Esophagus muscularis mucosa (tissue), 4 donors: ENCODE measurements around the gene S1PR4. TPM values are rescaled to one million over a fixed set of nuclear protein-coding genes. Genes with fewer than 3 reads are reported as not detected.
"Not testable (repeated sequence)": the region's sequence is repeated elsewhere in the genome, so short reads cannot be mapped to it uniquely, and the experiment has no call there.

ENCODE experiments used
- DNase-seq: peaks from one replicate; pipeline ENCODE4 v3.0.0-alpha.2; 2017; ENCODE audit errors: extremely low spot score
- H3K27ac ChIP-seq, 4 donors: fragments of 200-600 bp; sonication (generic); replicated peaks in 1 of 4; 1 replicate in 3 of 4; 2 replicates in 1 of 4; pipeline ENCODE4 v1.5.1; 2016 to 2019; ENCODE audit warnings: mild to moderate bottlenecking in 1 of 4
- H3K27me3 ChIP-seq, 4 donors: fragments of 200-600 bp; sonication (generic); one replicate each; pipeline versions ENCODE4 v1.5.1 to v1.6.0; 2016 to 2019
- H3K36me3 ChIP-seq, 4 donors: fragments of 200-600 bp; sonication (generic); one replicate each; pipeline ENCODE4 v1.5.1; 2016 to 2019
- H3K4me1 ChIP-seq, 4 donors: fragments of 200-600 bp; sonication (generic); one replicate each; pipeline ENCODE4 v1.5.1; 2016 to 2019
- H3K4me3 ChIP-seq, 4 donors: fragments of 200-600 bp; sonication (generic); 1 replicate in 2 of 4; 2 replicates in 2 of 4; pipeline ENCODE4 v1.5.1; 2016 to 2019; ENCODE audit warnings: mild to moderate bottlenecking in 4 of 4, moderate library complexity in 1 of 4
- H3K9me3 ChIP-seq, 4 donors: fragments of 200-600 bp; sonication (generic); 1 replicate in 3 of 4; 2 replicates in 1 of 4; pipeline ENCODE4 v1.5.1; 2016 to 2019
- EP300 ChIP-seq: sonication (generic); formaldehyde crosslinking; IDR thresholded peaks from one replicate; pipeline ENCODE4 v1.6.1; 2017; ENCODE audit warnings: antibody characterized with exemption
- POLR2A ChIP-seq: fragments of 450-650 bp; IDR thresholded peaks from one replicate; pipeline ENCODE4 v1.6.1; 2017; ENCODE audit warnings: antibody characterized with exemption, moderate library complexity, mild to moderate bottlenecking, low read depth
- POLR2AphosphoS5 ChIP-seq, 2 donors: sonication (generic); formaldehyde crosslinking; IDR thresholded peaks; one replicate each; pipeline ENCODE4 v1.6.1; 2017; ENCODE audit warnings: antibody characterized with exemption in 2 of 2
- WGBS: methylation state at CpG from one replicate; pipeline ENCODE4 v1.1.5; 2018; 5-methylcytosine and 5-hydroxymethylcytosine counted together
- intact Hi-C: fragments of 100-400 bp; cut with DNase I; formaldehyde crosslinking; loops from one replicate; pipeline ENCODE4 v1.15.1; 2023
- total RNA-seq, 4 donors: library from RNA; depleted of rRNA; stranded (reverse); fragments of >200 nt; gene quantifications; one replicate each; pipeline versions ENCODE4 v1.1.0 to v1.2.1, GENCODE V29; 2016
- TF ChIP-seq, protein P1 (sequence below), 3 experiments: fragments of 200-600 bp in 2 of 3; fragments of 450-650 bp in 1 of 3; sonication (generic) in 2 of 3; IDR thresholded peaks; one replicate each; pipeline ENCODE4 v1.5.1; 2017 to 2019; ENCODE audit warnings: antibody characterized with exemption in 3 of 3, mild to moderate bottlenecking in 2 of 3, moderate library complexity in 1 of 3

S1PR4 gene
- total RNA-seq, 4 donors from 2014 or later = 0.42 to 5.5 (median 2.4) TPM

DNA sequence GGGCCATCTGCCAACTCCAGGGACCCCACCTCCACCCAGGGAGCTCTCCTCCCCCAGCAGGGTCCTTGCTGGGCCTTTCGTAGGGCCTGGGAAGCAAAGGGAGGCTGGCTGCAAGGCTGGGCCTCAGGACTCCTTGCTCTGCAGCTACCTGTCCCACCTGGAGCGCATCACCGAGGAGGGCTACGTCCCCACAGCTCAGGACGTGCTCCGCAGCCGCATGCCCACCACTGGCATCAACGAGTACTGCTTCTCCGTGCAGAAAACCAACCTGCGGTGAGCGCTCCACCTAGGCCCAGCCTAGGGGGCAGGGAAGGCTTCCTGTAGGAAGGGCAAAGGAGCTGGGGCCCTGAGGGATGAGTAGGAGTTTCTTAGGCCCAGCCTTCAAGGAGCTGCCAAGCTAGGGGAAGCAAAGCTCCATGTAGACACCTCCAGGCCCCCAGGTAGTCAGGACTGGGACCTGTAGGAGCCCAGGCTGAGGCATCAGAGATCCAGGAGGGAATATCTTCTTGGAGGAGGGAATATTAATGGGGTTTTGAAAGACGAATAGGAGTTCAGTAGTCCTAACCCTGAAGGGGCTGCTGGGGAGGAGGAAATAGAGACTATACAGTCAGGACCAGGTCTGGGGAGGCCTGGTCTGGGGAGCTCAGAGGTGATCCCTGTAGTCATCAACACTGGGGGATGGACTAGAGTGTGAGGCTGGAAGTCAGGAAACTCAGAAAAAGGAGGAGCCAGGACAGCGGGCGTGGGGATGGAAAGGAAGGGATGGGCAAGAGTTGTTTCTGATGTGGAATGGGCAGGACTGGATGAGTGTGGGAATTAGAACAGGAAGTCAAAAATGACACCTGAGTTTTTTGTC is 26.8 kb upstream of the S1PR4 start:
- 83% methylated on average over 13 of the region's 14 CpGs for WGBS
- intact Hi-C loops = no loop called here
- H3K4me1 ChIP-seq = peaks cover 0 to 9% (median 4%) of the 10 kb centered on the region in 4 donors
- TF ChIP-seq POLR2A = no peak
- TF ChIP-seq, protein P1, sequence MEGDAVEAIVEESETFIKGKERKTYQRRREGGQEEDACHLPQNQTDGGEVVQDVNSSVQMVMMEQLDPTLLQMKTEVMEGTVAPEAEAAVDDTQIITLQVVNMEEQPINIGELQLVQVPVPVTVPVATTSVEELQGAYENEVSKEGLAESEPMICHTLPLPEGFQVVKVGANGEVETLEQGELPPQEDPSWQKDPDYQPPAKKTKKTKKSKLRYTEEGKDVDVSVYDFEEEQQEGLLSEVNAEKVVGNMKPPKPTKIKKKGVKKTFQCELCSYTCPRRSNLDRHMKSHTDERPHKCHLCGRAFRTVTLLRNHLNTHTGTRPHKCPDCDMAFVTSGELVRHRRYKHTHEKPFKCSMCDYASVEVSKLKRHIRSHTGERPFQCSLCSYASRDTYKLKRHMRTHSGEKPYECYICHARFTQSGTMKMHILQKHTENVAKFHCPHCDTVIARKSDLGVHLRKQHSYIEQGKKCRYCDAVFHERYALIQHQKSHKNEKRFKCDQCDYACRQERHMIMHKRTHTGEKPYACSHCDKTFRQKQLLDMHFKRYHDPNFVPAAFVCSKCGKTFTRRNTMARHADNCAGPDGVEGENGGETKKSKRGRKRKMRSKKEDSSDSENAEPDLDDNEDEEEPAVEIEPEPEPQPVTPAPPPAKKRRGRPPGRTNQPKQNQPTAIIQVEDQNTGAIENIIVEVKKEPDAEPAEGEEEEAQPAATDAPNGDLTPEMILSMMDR (IDR thresholded peaks at IDR 0.05) = no peak
- H3K4me3 ChIP-seq = no peak overlapping the region
- peaks cover 0 to 38% (median 0%) of the 10 kb centered on the region in 4 donors for H3K27me3 ChIP-seq
- no peak for DNase-seq
- H3K27ac ChIP-seq = no peak overlapping the region
- H3K36me3 ChIP-seq = no peaks in the 10 kb centered on the region
- no peaks in the 10 kb centered on the region for H3K9me3 ChIP-seq

DNA sequence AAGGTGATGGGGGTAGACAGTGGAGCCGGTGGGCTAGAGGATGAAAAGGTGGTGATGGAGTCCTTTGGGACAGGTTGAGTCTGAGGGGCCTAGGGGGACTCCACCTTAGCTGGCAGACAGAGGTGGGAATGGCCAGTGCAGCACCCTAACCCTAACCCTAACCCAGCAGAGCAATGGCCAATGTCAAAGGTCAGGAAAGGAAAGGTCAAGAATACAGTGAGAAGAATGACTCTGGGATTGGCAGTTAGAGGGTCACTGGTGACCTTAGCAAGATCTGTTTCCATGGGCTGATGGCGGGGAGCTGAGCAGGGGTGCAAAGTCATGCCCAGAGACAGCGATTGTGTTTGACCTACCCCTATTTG is 26.2 kb upstream of the S1PR4 start:
- H3K27me3 ChIP-seq = peaks cover 0 to 37% (median 0%) of the 10 kb centered on the region in 4 donors
- peaks cover 0 to 9% (median 4%) of the 10 kb centered on the region in 4 donors for H3K4me1 ChIP-seq
- H3K9me3 ChIP-seq = no peaks in the 10 kb centered on the region
- intact Hi-C loops = no loop called here
- no peak overlapping the region for H3K4me3 ChIP-seq
- no peaks in the 10 kb centered on the region for H3K36me3 ChIP-seq
- no peak for DNase-seq
- no peak for TF ChIP-seq EP300
- no peak overlapping the region for H3K27ac ChIP-seq
- 90% methylated on average over 3 of the region's 3 CpGs for WGBS

DNA sequence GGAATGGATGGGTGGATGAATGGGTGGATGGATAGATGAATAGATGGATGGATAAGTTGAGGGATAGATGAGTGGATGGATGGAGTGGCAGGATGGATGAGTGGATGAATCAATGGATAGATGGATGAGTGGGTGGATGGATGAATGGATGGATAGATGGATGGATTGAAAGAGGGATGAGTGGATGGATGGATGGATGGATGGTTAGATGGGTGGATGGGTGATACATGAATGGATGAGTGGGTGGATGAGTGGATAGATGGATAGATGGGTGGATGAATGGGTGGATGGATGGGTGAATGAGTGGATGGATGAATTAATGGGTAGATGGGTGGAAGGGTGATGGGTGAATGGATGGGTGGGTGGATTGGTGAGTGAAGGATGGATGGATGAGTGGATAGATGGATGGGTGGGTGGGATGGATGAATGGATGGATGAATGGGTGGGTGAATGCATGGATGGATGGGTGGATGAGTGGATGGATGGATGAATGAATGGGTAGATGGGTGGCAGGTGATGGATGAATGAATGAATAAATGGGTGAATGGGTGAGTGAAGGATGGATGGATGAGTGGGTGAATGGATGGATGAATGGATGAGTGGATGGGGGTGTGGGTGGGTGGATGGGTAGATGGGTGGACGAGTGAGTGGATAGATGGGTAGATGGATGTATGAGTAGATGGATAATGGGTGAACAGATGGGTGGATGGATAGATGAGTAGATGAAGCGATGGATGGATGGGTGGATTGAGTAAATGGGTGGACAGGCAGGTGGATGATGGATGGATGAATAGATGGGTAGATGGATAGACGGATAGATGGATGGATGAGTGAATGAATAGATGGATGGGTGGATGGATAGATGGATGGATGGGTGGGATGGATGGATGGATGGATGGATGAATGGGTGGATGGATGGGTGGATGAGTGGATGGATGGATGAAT is 25.0 kb upstream of the S1PR4 start:
- DNase-seq = no peak
- intact Hi-C loops = no loop called here
- H3K27me3 ChIP-seq = peaks cover 0 to 30% (median 0%) of the 10 kb centered on the region in 4 donors
- H3K9me3 ChIP-seq = no peaks in the 10 kb centered on the region
- H3K36me3 ChIP-seq = no peaks in the 10 kb centered on the region
- TF ChIP-seq POLR2A (no peak), EP300 (no peak), POLR2AphosphoS5 (IDR thresholded peaks at IDR 0.05) (no peak)
- TF ChIP-seq, protein P1 (IDR thresholded peaks at IDR 0.05) = no peak
- 86% methylated on average over 3 of the region's 3 CpGs for WGBS
- no peak overlapping the region for H3K27ac ChIP-seq
- no peak overlapping the region for H3K4me3 ChIP-seq
- peaks cover 0 to 9% (median 4%) of the 10 kb centered on the region in 4 donors for H3K4me1 ChIP-seq

DNA sequence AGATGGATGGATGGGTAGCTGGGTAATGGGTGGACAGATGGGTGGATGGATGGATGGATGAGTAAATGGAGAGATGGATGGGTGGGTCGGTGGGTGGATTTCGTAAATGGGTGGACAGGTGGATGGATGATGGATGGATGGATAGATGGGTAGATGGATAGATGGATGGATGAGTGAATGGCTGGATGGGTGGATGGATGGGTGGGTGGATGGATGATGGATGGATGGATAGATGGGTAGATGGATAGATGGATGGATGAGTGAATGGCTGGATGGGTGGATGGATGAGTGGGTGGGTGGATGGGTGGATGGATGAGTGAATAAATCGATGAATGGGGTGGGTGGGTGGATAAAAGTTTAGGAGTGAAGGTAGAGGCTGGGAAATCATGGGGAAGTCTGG is 24.1 kb upstream of the S1PR4 start:
- DNase-seq, H3K36me3 ChIP-seq, intact Hi-C loops, H3K9me3 ChIP-seq, H3K4me1 ChIP-seq, H3K4me3 ChIP-seq: not testable (repeated sequence)
- peaks cover 0 to 23% (median 0%) of the 10 kb centered on the region in 4 donors for H3K27me3 ChIP-seq
- H3K27ac ChIP-seq = peak overlapping the region in 1 of 4 donors; percentile 42
- 95% methylated on average over 3 of the region's 3 CpGs for WGBS

DNA sequence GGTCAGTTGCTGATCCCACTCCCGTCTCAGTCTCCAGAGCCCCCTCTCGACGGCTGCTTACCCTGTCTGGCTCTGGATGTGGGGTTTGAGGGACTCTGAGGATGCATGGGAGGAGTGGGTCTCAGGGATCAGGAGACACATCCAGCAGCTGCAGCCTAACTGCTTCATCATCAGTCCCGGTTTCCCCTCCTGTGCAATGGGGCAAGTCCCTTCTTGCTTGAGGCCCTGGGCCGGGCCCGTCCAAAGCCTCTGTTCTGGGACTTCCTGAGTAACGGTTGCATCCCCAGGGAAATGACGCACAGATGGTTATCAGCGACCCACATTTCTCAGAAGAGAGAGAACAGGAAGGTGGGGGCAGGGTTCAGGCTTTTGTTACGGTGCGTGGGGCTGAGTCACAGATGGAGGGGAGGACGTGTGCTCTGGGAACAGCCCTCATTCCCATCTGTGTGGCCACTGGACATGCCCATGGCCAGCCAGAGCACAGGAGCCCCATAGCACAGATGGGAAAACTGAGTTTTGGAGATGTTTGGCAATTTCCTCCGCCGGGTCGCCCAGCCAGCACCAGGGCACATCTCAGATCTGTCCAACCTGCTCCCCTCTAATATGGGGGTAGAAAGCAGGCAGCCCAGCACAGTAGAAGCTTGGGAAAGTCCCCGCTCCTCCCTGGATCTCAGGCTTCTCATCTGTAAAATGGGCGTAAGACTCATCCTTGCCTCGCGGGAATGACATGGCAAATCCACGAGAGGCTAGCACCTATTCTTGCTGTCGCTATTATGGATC is 23.4 kb upstream of the S1PR4 start:
- Histone ChIP-seq H3K27me3 (peaks cover 0 to 16% (median 0%) of the 10 kb centered on the region in 4 donors), H3K9me3 (peaks cover 0 to 2% (median 0%) of the 10 kb centered on the region in 4 donors), H3K4me3 (no peak overlapping the region), H3K4me1 (peaks cover 0 to 9% (median 4%) of the 10 kb centered on the region in 4 donors), H3K27ac (peak overlapping the region in 2 of 4 donors; percentile 14 to 42), H3K36me3 (no peaks in the 10 kb centered on the region)
- DNase-seq = no peak
- 53% methylated on average over 18 of the region's 21 CpGs for WGBS
- intact Hi-C loops = no loop called here
- TF ChIP-seq, protein P1 (IDR thresholded peaks at IDR 0.05) = no peak
- TF ChIP-seq POLR2A (no peak), EP300 (peak; percentile 47), POLR2AphosphoS5 (IDR thresholded peaks at IDR 0.05) (peak; percentile 67 to 73)
